Stimulated activated CD8-positive, alpha-beta memory T cell treated with anti-CD3 and anti-CD28 coated beads, Interleukin-7, amount 100 ng/mL, for 24 hours (primary cell): ENCODE measurements around the gene EN2.

Experiments
- DNase-seq: peaks from one replicate; pipeline ENCODE4 v3.0.0-alpha.2; 2020; ENCODE audit warnings: low read depth

EN2 gene

DNA sequence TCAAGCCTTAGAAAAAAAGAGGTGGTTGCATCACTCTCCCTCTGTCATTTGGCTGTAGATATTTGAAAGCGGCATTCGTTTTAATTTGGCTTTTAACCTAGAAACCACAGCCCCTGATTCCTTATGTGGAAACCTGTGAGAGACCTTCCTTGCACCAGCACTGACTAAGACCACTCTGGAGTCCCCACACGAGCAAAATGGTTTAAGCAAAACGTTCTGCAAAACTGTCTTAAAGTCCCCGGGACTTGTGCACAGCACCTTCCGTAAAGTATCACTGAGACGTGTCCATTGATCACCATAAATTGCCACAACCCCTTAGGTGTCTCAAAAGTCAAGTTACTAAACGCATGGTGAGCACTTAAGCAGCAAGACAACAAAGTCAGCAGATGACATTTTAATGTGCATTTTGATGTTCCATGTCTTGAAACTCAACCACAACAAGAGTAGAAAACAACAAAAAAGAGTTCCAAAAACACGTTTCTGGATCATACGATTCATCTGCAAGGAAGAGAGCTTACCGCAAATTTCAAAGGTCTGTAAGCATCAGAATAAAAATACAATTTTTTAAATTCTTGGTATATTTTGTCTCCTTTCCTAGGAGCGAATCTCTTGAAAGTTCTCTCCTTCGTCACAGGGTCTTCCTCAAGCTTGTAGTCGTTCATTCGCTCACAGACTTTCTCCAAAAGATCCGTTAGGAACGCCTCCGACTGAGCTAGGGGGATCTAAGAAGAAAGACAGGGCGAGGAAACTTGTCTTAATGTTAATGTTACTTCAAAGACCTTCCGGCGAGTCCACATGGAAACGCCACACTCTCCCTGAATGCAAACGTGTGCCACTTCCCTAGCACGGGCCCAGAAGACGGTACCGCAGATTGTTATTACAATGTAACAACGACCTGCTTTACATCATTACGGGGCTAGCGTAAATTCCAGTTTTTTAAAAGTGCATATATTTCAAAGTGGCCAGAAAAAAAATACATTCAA is 50.7 kb downstream of the EN2 start:
- no peak for DNase-seq

DNA sequence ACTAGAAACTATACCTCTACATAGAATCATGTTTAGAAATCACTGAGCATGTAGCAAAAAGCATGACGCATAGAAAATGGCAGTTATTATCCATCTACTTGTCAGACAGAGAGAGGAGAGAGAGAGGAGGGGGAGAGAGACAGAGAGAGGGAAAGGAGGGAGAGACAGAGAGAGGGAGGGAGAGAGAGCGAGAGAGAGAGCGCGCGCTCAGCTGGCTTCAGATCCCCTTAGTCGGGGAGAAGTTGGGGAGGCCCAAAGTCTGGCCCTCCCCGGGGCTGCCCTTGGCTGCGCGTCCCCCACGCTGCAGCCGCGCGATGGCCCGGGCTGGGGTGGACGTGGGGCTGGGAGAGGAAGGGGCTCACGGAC is 51.4 kb downstream of the EN2 start:
- DNase-seq = no peak

DNA sequence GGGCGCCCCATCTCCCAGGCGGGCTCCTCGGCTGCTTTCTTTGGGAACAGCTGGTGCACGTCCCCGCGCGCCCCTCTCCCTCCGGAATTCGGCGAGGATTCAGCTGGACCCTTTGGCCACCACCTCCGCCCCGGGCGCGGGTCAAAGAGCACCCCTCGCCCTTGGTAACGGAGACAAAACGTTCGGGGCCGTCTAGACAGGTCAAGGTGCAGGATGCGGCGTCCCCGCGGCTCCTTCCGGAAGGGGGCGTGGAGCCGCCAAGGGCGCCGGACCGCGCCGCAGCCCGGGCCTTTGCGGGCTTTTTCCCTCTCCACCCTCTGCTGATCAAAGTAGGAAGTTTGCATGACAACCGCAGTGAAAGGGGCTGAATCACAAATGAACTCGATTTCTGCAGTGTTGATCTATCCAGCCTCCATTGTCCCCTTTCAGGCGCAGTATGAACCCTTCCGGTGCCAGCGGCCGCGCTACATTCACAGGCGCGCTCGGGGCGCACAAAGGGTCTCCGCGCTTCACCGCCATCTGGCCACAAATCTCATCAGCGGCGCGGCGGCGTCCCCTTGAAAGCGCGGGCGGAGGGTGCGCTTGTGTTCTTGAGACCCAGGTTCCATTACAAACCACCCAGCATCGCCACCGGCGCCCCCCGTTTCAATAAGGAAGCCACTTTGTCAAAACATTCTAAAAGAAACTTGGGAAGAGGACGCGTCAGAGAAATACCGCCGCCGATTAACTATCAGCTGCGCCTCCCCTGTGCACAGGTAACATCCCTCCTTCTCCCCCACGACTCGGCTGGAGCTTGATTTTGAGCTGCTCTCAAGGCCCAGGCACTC is 52.0 kb downstream of the EN2 start:
- DNase-seq = no peak

DNA sequence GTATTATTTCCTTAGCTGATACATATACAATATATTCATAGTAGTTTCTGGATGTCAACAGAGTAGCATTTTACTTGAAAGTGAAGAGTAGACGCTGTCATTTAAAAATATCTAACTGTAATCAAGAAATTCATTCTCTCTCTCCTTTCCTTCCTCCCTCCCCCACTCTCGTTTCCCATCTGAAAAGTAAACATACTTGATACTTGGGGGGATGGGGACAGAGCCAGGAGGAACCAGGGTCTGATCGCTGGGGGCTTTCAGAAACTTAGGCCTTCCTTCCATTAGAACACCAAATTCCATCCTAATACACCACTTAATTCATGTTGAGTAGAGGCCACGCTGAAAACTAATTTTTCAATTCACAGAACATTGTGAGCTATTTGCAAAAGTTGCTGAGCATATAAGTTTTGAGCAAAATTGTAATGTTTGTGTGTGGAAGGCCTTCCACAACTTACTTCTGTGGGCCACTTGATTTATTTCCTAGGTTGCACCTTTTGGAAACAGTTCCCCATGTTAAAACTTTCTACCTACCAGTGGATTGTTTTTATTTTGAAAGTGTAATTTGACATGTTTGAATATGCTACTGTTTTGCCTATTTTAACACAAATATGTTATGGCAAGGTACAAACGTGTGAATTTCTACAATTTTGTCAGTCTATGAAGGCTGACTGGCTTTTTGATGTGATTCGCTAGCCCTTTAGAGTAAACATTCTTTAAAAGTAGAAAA is 53.2 kb downstream of the EN2 start:
- DNase-seq = no peak

DNA sequence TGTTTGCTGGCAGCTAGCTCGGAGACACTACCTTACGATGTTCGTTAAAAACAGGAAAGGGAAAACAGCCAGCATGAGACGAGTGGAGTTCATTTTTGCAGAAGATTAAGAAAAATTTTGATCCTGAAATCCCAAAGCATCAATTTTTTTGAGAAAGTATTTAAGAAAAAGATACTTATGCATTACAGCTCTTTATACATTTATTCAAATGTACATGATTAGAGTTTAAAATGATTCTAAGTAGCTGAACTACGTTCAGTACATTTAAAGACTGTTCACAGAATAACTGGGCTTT is 53.7 kb downstream of the EN2 start:
- DNase-seq = no peak

DNA sequence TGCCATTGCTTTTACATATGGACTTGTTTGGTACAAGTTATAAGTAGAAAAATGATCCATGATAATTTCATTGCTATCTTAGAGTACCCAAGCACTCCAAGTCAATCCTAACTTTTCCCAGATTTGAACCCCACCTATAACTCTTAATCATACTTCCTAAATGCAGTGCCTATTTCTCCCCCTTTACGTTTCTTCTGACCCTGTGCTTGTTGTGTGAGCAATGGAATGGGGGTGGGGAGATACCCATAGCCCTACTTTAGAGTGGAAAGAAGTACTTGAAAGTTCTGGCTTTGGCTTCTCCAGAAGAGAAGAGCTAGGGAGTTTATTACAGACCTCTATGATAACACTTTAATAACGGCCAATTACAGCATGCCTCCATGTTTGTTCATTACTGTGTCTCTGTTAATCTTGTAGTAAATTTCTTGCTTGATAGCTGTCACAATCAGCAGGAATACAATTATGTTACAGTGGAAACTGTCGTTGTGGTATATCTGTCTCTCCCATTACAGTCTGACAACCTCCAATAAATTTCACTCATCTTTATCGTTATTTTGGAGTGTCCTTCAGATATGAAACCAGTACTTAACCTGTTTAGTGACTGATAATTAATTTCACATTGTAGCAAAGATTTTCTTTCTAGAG is 54.4 kb downstream of the EN2 start:
- no peak for DNase-seq

DNA sequence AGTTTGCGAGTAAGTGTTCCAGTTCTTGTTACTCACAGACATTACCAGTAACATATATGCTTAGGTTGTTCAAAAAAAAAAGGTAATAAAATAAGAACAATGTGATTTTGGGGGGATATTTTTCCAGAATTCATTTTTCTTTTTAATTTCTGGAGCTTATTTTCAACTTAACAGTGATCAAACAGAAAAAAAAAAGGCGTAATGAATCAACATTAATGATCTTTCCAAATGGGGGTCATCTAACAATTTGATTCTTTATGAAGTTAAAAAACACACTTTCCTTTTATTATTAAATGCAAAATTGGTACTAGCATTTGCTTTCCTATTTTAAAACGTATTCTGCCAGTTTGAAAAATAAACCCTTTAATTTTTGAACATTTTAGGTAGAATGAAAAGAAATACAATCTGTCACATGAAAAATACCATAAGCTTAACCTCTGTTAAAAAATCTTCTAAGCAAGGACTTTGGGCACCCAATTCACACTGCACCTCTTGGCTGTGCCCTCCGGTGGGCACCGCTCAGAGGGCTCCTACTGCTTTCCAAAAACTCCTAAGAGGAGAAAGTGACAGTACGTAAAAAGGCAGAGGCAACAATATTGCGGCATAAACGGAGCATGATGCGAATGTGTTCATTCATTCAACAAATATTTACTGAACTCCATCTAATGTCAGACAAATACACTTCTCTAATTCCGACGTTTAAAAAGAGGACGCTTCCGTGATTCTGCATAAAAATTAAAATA is 55.8 kb downstream of the EN2 start:
- no peak for DNase-seq

DNA sequence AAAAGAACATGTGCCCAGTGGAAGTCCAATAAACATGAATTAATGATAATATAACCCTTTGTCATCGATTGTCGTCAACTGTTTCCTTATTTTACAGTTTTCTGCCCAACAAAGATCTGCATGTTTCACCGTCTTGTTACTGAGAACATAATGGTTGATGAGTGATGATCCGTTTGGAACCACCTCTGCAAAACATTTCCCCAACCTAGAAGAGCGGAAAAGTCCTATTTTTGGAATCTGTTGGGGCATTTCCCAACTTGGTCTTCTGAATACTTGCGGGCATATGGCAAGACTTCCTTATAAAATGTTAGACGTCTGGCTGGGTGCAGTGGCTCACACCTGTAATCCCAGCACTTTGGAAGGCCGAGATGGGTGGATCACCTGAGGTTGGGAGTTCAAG is 56.4 kb downstream of the EN2 start:
- no peak for DNase-seq
